ENCODE data around the gene CYB5B. TPM values are rescaled to one million over a fixed set of nuclear protein-coding genes. Genes with fewer than 3 reads are reported as not detected.

The CYB5B gene
- total RNA-seq, 1 donor from 2014 or later: 104 TPM

GRCh38 chr16:69467531-69468204 is 43.2 kb downstream of the CYB5B start:
- H3K4me3 Mint-ChIP-seq: no peak overlapping the region
- no peaks in the 10 kb centered on the region for H3K9me3 Mint-ChIP-seq
- no peak for DNase-seq (ENCODE audit: extremely low spot score, unreplicated experiment)
- H3K27ac Mint-ChIP-seq: no peak overlapping the region
- TF ChIP-seq, protein P1, sequence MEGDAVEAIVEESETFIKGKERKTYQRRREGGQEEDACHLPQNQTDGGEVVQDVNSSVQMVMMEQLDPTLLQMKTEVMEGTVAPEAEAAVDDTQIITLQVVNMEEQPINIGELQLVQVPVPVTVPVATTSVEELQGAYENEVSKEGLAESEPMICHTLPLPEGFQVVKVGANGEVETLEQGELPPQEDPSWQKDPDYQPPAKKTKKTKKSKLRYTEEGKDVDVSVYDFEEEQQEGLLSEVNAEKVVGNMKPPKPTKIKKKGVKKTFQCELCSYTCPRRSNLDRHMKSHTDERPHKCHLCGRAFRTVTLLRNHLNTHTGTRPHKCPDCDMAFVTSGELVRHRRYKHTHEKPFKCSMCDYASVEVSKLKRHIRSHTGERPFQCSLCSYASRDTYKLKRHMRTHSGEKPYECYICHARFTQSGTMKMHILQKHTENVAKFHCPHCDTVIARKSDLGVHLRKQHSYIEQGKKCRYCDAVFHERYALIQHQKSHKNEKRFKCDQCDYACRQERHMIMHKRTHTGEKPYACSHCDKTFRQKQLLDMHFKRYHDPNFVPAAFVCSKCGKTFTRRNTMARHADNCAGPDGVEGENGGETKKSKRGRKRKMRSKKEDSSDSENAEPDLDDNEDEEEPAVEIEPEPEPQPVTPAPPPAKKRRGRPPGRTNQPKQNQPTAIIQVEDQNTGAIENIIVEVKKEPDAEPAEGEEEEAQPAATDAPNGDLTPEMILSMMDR (conservative IDR thresholded peaks at IDR 0.05): no peak
- peaks cover 28% of the 10 kb centered on the region for H3K4me1 Mint-ChIP-seq (ENCODE audit: unreplicated experiment)
- no peaks in the 10 kb centered on the region for H3K27me3 Mint-ChIP-seq
- H3K36me3 Mint-ChIP-seq: peaks cover 13% of the 10 kb centered on the region

DNA sequence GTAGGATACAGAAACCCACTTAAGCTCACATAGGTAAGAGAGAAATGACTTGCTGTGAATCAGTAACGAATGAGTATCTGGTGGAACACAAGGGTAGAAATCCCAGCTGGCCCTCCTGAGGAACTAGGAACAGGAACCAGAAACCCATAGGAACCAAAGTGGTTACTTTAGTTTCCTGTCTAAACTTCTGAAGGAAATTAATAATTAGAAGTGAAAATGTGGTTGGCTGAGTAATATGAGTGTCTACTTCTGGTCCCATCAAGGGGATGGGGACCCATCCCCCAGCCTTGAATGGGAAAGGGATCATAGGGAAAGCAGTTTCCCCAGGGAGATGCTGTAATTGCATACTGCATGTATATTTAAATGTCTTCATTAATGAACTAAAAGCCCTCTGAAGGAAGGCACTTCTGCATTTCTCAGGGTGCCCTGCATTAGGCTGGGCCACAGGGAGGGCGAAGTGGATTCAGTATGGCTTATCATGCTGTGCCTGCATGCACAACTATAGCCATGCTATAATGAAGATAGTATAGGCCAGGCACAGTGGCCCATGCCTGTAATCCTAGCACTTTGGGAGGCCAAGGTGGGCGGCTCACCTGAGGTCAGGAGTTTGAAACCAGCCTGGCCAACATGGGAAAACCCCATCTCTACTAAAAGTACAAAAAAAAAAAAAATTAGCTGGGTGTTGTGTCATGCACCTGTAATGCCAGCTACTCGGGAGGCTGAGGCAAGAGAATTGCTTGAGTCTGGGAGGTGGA is 45.6 kb downstream of the CYB5B start:
- H3K9me3 Mint-ChIP-seq: no peaks in the 10 kb centered on the region
- peaks cover 12% of the 10 kb centered on the region for H3K4me1 Mint-ChIP-seq (ENCODE audit: unreplicated experiment)
- H3K4me3 Mint-ChIP-seq: no peak overlapping the region
- no peak for DNase-seq (ENCODE audit: extremely low spot score, unreplicated experiment)
- H3K27me3 Mint-ChIP-seq: no peaks in the 10 kb centered on the region
- TF ChIP-seq, protein P1 (conservative IDR thresholded peaks at IDR 0.05): no peak
- H3K27ac Mint-ChIP-seq: no peak overlapping the region
- H3K36me3 Mint-ChIP-seq: peaks cover 8% of the 10 kb centered on the region

GRCh38 chr16:69471121-69471520 is 46.7 kb downstream of the CYB5B start:
- TF ChIP-seq, protein P1 (conservative IDR thresholded peaks at IDR 0.05): no peak
- H3K27ac Mint-ChIP-seq: no peak overlapping the region
- DNase-seq (ENCODE audit: extremely low spot score, unreplicated experiment): no peak
- H3K36me3 Mint-ChIP-seq: peaks cover 4% of the 10 kb centered on the region
- no peak overlapping the region for H3K4me3 Mint-ChIP-seq
- no peaks in the 10 kb centered on the region for H3K9me3 Mint-ChIP-seq
- H3K4me1 Mint-ChIP-seq (ENCODE audit: unreplicated experiment): peaks cover under 1% of the 10 kb centered on the region
- H3K27me3 Mint-ChIP-seq: no peaks in the 10 kb centered on the region

GRCh38 chr16:69474408-69474807 is 50.0 kb downstream of the CYB5B start:
- Mint-ChIP-seq H3K4me1 (ENCODE audit: unreplicated experiment) (peaks cover 15% of the 10 kb centered on the region), H3K9me3 (no peaks in the 10 kb centered on the region), H3K36me3 (no peaks in the 10 kb centered on the region), H3K27ac (no peak overlapping the region), H3K4me3 (no peak overlapping the region), H3K27me3 (no peaks in the 10 kb centered on the region)
- TF ChIP-seq, protein P1 (conservative IDR thresholded peaks at IDR 0.05): no peak
- DNase-seq (ENCODE audit: extremely low spot score, unreplicated experiment): no peak

- Mint-ChIP-seq H3K4me3 (no peak overlapping the region), H3K27ac (peak overlapping the region; percentile 48), H3K9me3 (no peaks in the 10 kb centered on the region), H3K4me1 (ENCODE audit: unreplicated experiment) (peaks cover 19% of the 10 kb centered on the region), H3K36me3 (peaks cover 3% of the 10 kb centered on the region), H3K27me3 (no peaks in the 10 kb centered on the region)
- TF ChIP-seq, protein P1 (conservative IDR thresholded peaks at IDR 0.05): no peak
- DNase-seq (ENCODE audit: extremely low spot score, unreplicated experiment): peak; percentile 42
Measured at GRCh38 chr16:69476920-69477443, 52.6 kb downstream of the CYB5B start.
